ENCODE results near the gene ACSF2.

GRCh38 chr17:50429793-50430192 lies 3.8 kb downstream of the ACSF2 start:
- TF ChIP-seq POLR2A (IDR thresholded peaks at IDR 0.05): no peak
- TF ChIP-seq CTCF (IDR thresholded peaks at IDR 0.05): no peak
- TF ChIP-seq EP300 (IDR thresholded peaks at IDR 0.05): no peak

All from upper lobe of left lung (tissue), 4 donors.